ENCODE data around the gene CALD1.

CALD1 gene

DNA sequence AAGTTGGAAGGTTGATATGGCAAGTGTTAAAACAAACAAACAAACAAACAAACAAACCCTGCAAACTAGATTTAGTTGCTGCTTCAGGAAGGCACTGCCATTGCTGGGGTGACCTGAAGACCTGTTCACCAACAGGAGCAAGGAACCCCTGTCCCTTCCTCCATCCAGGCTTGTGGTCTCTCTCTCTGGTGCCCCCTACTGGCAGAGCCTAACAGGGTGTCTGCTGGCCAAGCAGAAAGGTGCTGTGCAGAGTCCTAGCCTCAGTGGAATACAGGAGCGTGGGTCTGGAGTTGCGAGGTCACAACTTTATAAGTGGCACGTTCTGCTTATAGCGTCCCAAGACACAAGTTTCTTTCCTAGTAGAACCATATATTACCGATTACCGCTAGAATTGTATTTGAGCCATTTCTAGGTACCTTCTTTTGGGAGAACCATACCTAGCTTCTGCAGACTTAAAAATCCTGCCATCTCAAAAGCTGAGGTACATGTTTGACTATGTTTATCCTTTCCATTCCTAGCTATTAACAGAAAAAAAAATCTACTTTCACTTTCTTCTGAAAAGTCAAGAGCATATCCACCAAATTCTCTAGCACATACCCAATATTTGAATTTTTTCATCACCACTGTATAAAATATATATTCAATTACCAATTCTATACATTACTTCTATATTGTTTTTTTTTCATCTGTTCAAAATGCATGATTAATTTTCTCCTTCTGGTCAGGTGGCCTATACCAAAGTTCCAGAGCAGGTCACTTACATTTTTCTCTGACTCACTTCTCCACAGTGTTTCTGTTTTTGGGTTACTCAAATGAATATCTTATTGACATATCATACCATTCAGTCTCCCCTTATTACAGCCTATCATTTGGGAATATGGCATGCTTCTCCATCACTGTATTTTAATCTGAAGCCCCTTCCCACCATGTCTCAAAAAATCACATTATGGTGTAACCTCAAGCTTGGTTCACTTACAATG, 29.1 kb upstream of the CALD1 start:
- no peaks in the 10 kb centered on the region for H3K36me3 ChIP-seq (ENCODE audit: control insufficient read depth in 4 of 4, insufficient read depth in 4 of 4, low read length in 3 of 4)
- ChIA-PET POLR2A (no interaction called here), CTCF (interaction anchor here (0.9 to 2.0 kb wide), 2 partner anchors 14 to 115 kb away, joined by 3 to 5 read pairs; no protein-coding TSS in a partner anchor)
- no peak overlapping the region for H3K4me3 ChIP-seq (ENCODE audit: control insufficient read depth in 1 of 7, extremely low read depth in 1 of 7, insufficient read depth in 4 of 7, low read depth in 2 of 7, low read length in 6 of 7)
- H3K4me1 ChIP-seq (ENCODE audit: control extremely low read depth in 1 of 4, control insufficient read depth in 4 of 4, insufficient read depth in 4 of 4, low read length in 3 of 4): no peaks in the 10 kb centered on the region
- DNase-seq: peak; percentile 31 to 41 (median 40)
- 91% methylated on average over 6 of the region's 6 CpGs for WGBS (ENCODE audit: insufficient coverage)
- no peak overlapping the region for H3K27ac ChIP-seq (ENCODE audit: insufficient read depth in 1 of 2, low read depth in 1 of 2, low read length in 2 of 2, poor library complexity in 1 of 2, severe bottlenecking in 2 of 2)
- no peaks in the 10 kb centered on the region for H3K9me3 ChIP-seq (ENCODE audit: control extremely low read depth in 1 of 5, control insufficient read depth in 4 of 5, insufficient read depth in 2 of 5, low read depth in 1 of 5, low read length in 4 of 5)
- no peaks in the 10 kb centered on the region for H3K27me3 ChIP-seq (replicated peaks in 2 of 5; ENCODE audit: control insufficient read depth in 4 of 5, insufficient read depth in 5 of 5, low read length in 4 of 5)

DNA sequence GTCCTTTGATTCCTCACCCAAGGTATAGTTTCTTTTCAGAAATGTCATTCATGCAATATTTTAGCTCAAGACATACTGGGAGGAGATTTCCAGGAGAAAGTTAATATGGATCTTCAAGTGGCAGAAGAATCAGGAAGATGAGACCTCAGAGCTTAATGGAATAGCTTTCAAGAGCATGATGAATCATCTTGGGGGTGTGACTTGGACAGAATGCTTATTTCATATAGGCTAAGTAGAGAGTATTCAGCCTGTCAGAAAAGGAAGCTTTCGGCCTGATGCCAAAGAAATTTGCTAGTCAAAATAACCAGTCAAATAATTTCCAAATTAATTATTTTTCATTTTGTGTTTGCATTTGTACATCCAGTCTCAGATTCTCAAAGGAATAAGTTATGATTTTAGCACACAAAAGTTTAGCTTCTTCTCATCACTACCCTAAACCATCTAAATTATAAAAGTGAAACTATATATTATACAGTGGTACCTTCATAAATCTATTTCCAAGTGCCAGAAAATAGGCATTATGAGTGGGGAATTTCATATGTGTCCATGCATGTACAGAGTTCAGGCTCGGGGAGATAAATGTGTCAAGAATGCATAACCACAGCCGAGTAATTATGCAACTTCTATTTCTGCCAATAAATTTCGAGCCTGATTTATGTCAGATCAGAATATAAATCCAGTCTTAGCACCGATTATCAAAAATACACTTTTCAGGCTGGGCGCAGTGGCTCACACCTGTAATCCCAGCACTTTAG, 27.3 kb upstream of the CALD1 start:
- Histone ChIP-seq H3K9me3 (ENCODE audit: control extremely low read depth in 1 of 5, control insufficient read depth in 4 of 5, insufficient read depth in 2 of 5, low read depth in 1 of 5, low read length in 4 of 5) (no peaks in the 10 kb centered on the region), H3K27me3 (replicated peaks in 2 of 5; ENCODE audit: control insufficient read depth in 4 of 5, insufficient read depth in 5 of 5, low read length in 4 of 5) (no peaks in the 10 kb centered on the region), H3K4me3 (ENCODE audit: control insufficient read depth in 1 of 7, extremely low read depth in 1 of 7, insufficient read depth in 4 of 7, low read depth in 2 of 7, low read length in 6 of 7) (no peak overlapping the region), H3K4me1 (ENCODE audit: control extremely low read depth in 1 of 4, control insufficient read depth in 4 of 4, insufficient read depth in 4 of 4, low read length in 3 of 4) (no peaks in the 10 kb centered on the region), H3K27ac (ENCODE audit: insufficient read depth in 1 of 2, low read depth in 1 of 2, low read length in 2 of 2, poor library complexity in 1 of 2, severe bottlenecking in 2 of 2) (no peak overlapping the region), H3K36me3 (ENCODE audit: control insufficient read depth in 4 of 4, insufficient read depth in 4 of 4, low read length in 3 of 4) (no peaks in the 10 kb centered on the region)
- 100% methylated on average over 5 of the region's 6 CpGs for WGBS (ENCODE audit: insufficient coverage)
- POLR2A ChIA-PET: no interaction called here
- no peak for DNase-seq
- CTCF ChIA-PET: interaction anchor here (0.6 to 2.0 kb wide), 4 partner anchors 16 to 119 kb away, joined by 3 to 7 read pairs (median 4); no protein-coding TSS in a partner anchor

DNA sequence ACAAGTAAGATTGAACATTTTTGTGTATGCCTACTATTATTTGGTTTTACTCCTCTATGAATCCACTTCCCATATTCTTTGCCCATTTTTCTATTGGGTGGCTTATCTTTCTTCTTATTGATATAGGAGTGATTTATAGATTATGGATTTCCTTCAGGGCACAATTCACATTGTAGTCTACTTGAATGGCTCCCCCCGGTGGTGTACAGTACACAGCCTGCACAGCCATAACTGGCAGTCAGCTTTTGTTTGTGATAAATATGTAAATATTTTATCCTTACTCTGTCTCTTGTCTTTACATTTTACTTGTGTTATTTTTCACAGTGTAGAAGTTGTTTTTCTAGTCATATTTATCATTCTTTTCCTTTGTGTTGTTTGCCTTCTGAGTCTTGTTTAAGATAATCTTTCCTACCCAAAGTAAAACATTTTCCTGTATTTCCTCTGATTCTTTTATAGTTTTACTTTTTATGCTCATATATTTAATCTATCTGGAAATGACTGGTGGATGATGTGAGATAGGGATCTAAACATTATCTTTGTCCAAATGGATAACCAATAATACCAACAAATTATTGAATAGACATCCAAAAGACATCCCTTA, 23.9 kb upstream of the CALD1 start:
- CTCF ChIA-PET: no interaction called here

DNA sequence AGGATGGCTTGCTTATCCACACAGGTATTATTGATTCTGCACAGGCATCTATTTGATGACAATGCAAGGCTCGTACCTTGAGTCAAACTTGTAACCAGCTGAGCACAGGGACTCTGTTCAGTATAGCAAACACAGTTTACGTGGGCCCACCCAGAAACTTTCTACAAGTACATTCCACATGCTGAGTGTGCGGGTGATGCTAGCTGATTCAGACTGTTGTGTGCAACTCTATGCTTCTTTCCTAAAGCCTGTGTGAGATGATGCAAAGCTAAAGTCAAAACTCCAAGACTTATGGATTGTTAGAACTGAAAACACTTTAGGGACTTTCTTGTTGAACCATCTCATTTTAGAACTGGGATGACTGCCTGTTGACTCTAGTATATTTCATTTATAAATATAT, 21.5 kb upstream of the CALD1 start:
- H3K27me3 ChIP-seq (replicated peaks in 2 of 5; ENCODE audit: control insufficient read depth in 4 of 5, insufficient read depth in 5 of 5, low read length in 4 of 5): no peaks in the 10 kb centered on the region
- no peak overlapping the region for H3K27ac ChIP-seq (ENCODE audit: insufficient read depth in 1 of 2, low read depth in 1 of 2, low read length in 2 of 2, poor library complexity in 1 of 2, severe bottlenecking in 2 of 2)
- POLR2A ChIA-PET: no interaction called here
- no peak for DNase-seq
- H3K4me3 ChIP-seq (ENCODE audit: control insufficient read depth in 1 of 7, extremely low read depth in 1 of 7, insufficient read depth in 4 of 7, low read depth in 2 of 7, low read length in 6 of 7): no peak overlapping the region
- CTCF ChIA-PET: no interaction called here
- H3K9me3 ChIP-seq (ENCODE audit: control extremely low read depth in 1 of 5, control insufficient read depth in 4 of 5, insufficient read depth in 2 of 5, low read depth in 1 of 5, low read length in 4 of 5): no peaks in the 10 kb centered on the region
- no peaks in the 10 kb centered on the region for H3K36me3 ChIP-seq (ENCODE audit: control insufficient read depth in 4 of 4, insufficient read depth in 4 of 4, low read length in 3 of 4)
- 100% methylated on average over 3 of the region's 3 CpGs for WGBS (ENCODE audit: insufficient coverage)
- no peaks in the 10 kb centered on the region for H3K4me1 ChIP-seq (ENCODE audit: control extremely low read depth in 1 of 4, control insufficient read depth in 4 of 4, insufficient read depth in 4 of 4, low read length in 3 of 4)

More for the DNA sequence above, 23.9 kb upstream of the CALD1 start:
- Histone ChIP-seq H3K27me3 (replicated peaks in 2 of 5; ENCODE audit: control insufficient read depth in 4 of 5, insufficient read depth in 5 of 5, low read length in 4 of 5) (no peaks in the 10 kb centered on the region), H3K9me3 (ENCODE audit: control extremely low read depth in 1 of 5, control insufficient read depth in 4 of 5, insufficient read depth in 2 of 5, low read depth in 1 of 5, low read length in 4 of 5) (no peaks in the 10 kb centered on the region), H3K4me1 (ENCODE audit: control extremely low read depth in 1 of 4, control insufficient read depth in 4 of 4, insufficient read depth in 4 of 4, low read length in 3 of 4) (no peaks in the 10 kb centered on the region), H3K4me3 (ENCODE audit: control insufficient read depth in 1 of 7, extremely low read depth in 1 of 7, insufficient read depth in 4 of 7, low read depth in 2 of 7, low read length in 6 of 7) (no peak overlapping the region), H3K27ac (ENCODE audit: insufficient read depth in 1 of 2, low read depth in 1 of 2, low read length in 2 of 2, poor library complexity in 1 of 2, severe bottlenecking in 2 of 2) (no peak overlapping the region), H3K36me3 (ENCODE audit: control insufficient read depth in 4 of 4, insufficient read depth in 4 of 4, low read length in 3 of 4) (no peaks in the 10 kb centered on the region)
- no CpG with 5 or more reads among the region's 1 CpG for WGBS (ENCODE audit: insufficient coverage)
- POLR2A ChIA-PET: no interaction called here
- DNase-seq: peak; percentile 6 to 14 (median 13)

DNA sequence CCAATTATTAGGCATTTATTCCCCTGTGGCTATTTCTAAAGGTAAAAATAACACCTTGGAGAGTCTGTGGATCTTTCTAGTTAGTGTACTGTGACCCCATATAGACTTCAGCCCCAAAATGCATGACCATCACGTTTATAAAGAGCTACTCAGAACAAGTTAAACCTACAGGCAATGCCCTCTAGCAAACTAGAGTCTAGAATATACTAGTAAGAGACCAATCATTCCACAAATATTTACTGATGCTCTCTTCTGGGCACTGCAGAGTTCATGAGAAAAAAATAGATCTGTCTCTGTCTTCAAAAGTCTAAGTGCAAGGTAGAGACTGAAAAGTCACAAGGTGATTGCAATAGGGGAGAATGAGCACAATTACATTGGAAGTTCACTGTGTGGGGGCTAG, 20.5 kb upstream of the CALD1 start:
- POLR2A ChIA-PET: no interaction called here
- CTCF ChIA-PET: interaction anchor here (0.8 to 0.9 kb wide), 2 partner anchors 10 to 14 kb away, joined by 3 read pairs; no protein-coding TSS in a partner anchor
- Histone ChIP-seq H3K27ac (ENCODE audit: insufficient read depth in 1 of 2, low read depth in 1 of 2, low read length in 2 of 2, poor library complexity in 1 of 2, severe bottlenecking in 2 of 2) (no peak overlapping the region), H3K4me1 (ENCODE audit: control extremely low read depth in 1 of 4, control insufficient read depth in 4 of 4, insufficient read depth in 4 of 4, low read length in 3 of 4) (no peaks in the 10 kb centered on the region), H3K4me3 (ENCODE audit: control insufficient read depth in 1 of 7, extremely low read depth in 1 of 7, insufficient read depth in 4 of 7, low read depth in 2 of 7, low read length in 6 of 7) (no peak overlapping the region), H3K9me3 (ENCODE audit: control extremely low read depth in 1 of 5, control insufficient read depth in 4 of 5, insufficient read depth in 2 of 5, low read depth in 1 of 5, low read length in 4 of 5) (no peaks in the 10 kb centered on the region), H3K36me3 (ENCODE audit: control insufficient read depth in 4 of 4, insufficient read depth in 4 of 4, low read length in 3 of 4) (no peaks in the 10 kb centered on the region), H3K27me3 (replicated peaks in 2 of 5; ENCODE audit: control insufficient read depth in 4 of 5, insufficient read depth in 5 of 5, low read length in 4 of 5) (no peaks in the 10 kb centered on the region)
- WGBS (ENCODE audit: insufficient coverage): no CpG with 5 or more reads among the region's 1 CpG
- no peak for DNase-seq

- H3K36me3 ChIP-seq (ENCODE audit: control insufficient read depth in 4 of 4, insufficient read depth in 4 of 4, low read length in 3 of 4): no peaks in the 10 kb centered on the region
- ChIA-PET CTCF (no interaction called here), POLR2A (no interaction called here)
- H3K27ac ChIP-seq (ENCODE audit: insufficient read depth in 1 of 2, low read depth in 1 of 2, low read length in 2 of 2, poor library complexity in 1 of 2, severe bottlenecking in 2 of 2): no peak overlapping the region
- no peak for DNase-seq
- no peaks in the 10 kb centered on the region for H3K4me1 ChIP-seq (ENCODE audit: control extremely low read depth in 1 of 4, control insufficient read depth in 4 of 4, insufficient read depth in 4 of 4, low read length in 3 of 4)
- 94% methylated on average over 4 of the region's 5 CpGs for WGBS (ENCODE audit: insufficient coverage)
- H3K27me3 ChIP-seq (replicated peaks in 2 of 5; ENCODE audit: control insufficient read depth in 4 of 5, insufficient read depth in 5 of 5, low read length in 4 of 5): no peaks in the 10 kb centered on the region
- no peak overlapping the region for H3K4me3 ChIP-seq (ENCODE audit: control insufficient read depth in 1 of 7, extremely low read depth in 1 of 7, insufficient read depth in 4 of 7, low read depth in 2 of 7, low read length in 6 of 7)
- no peaks in the 10 kb centered on the region for H3K9me3 ChIP-seq (ENCODE audit: control extremely low read depth in 1 of 5, control insufficient read depth in 4 of 5, insufficient read depth in 2 of 5, low read depth in 1 of 5, low read length in 4 of 5)
Observed at GRCh38 chr7:134761266-134761665, 18.2 kb upstream of the CALD1 start.
